GM23248 (cell line): ENCODE data around the gene PANK4. TPM values are rescaled to one million over a fixed set of nuclear protein-coding genes. Genes with fewer than 3 reads are reported as not detected.

Experiments
- DNase-seq: peaks from one replicate; pipeline ENCODE4 v3.0.0-alpha.2; 2015
- H2AFZ ChIP-seq: fragments of 200-600 bp; sonication (generic); 2 replicates; pipeline ENCODE4 v1.6.1; 2016; ENCODE audit warnings: antibody characterized with exemption
- H3F3A ChIP-seq: fragments of 200-600 bp; sonication (generic); 2 replicates; pipeline ENCODE4 v1.6.1; 2016; ENCODE audit warnings: mild to moderate bottlenecking, antibody characterized with exemption, mixed run types; ENCODE audit not compliant: insufficient read depth
- H3K27ac ChIP-seq: fragments of 200-600 bp; sonication (generic); 2 replicates; pipeline ENCODE4 v1.5.1; 2016; ENCODE audit warnings: mild to moderate bottlenecking
- H3K27me3 ChIP-seq: fragments of 200-600 bp; sonication (generic); replicated peaks from 2 replicates; pipeline ENCODE4 v1.6.1; 2016; ENCODE audit warnings: mild to moderate bottlenecking; ENCODE audit not compliant: insufficient read depth
- H3K36me3 ChIP-seq: fragments of 200-600 bp; sonication (generic); 2 replicates; pipeline ENCODE4 v1.6.1; 2016; ENCODE audit warnings: low read depth, mild to moderate bottlenecking
- H3K4me1 ChIP-seq: fragments of 200-600 bp; sonication (generic); 2 replicates; pipeline ENCODE4 v1.6.1; 2016; ENCODE audit warnings: mild to moderate bottlenecking; ENCODE audit not compliant: insufficient read depth
- H3K4me2 ChIP-seq: fragments of 200-600 bp; sonication (generic); one replicate; pipeline ENCODE4 v1.6.1; 2016; ENCODE audit warnings: mild to moderate bottlenecking; ENCODE audit not compliant: unreplicated experiment
- H3K4me3 ChIP-seq: fragments of 200-600 bp; sonication (generic); 2 replicates; pipeline ENCODE4 v1.5.1; 2016; ENCODE audit warnings: mild to moderate bottlenecking
- H3K79me2 ChIP-seq: fragments of 200-600 bp; sonication (generic); 2 replicates; pipeline ENCODE4 v1.6.1; 2016; ENCODE audit warnings: mild to moderate bottlenecking; ENCODE audit not compliant: insufficient read depth
- H3K9ac ChIP-seq: fragments of 200-600 bp; sonication (generic); 2 replicates; pipeline ENCODE4 v1.6.1; 2016; ENCODE audit warnings: mild to moderate bottlenecking
- H3K9me2 ChIP-seq: fragments of 200-600 bp; sonication (generic); 2 replicates; pipeline ENCODE4 v1.6.1; 2016; ENCODE audit warnings: mixed run types, mild to moderate bottlenecking, moderate library complexity; ENCODE audit not compliant: insufficient read depth
- H3K9me3 ChIP-seq: fragments of 200-600 bp; sonication (generic); one replicate; pipeline ENCODE4 v1.6.1; 2017; ENCODE audit warnings: low read depth
- H4K20me1 ChIP-seq: fragments of 200-600 bp; sonication (generic); 2 replicates; pipeline ENCODE4 v1.6.0; 2016; ENCODE audit not compliant: insufficient read depth
- EZH2 ChIP-seq: fragments of 200-600 bp; sonication (generic); IDR thresholded peaks from 2 replicates; pipeline ENCODE4 v1.6.1; 2018; ENCODE audit warnings: antibody characterized with exemption, mild to moderate bottlenecking; ENCODE audit not compliant: insufficient read depth, poor library complexity, severe bottlenecking
- EZH2phosphoT487 ChIP-seq: fragments of 200-600 bp; sonication (generic); IDR thresholded peaks from 2 replicates; pipeline ENCODE4 v1.6.1; 2018; ENCODE audit warnings: antibody characterized with exemption, moderate library complexity, mild to moderate bottlenecking, low read depth; ENCODE audit not compliant: insufficient read depth
- WGBS, 2 experiments: methylation state at CpG; one replicate each; pipeline ENCODE4 v1.1.6; 2015 to 2017; ENCODE audit warnings: low lambda C conversion rate in 2 of 2, low coverage in 1 of 2; ENCODE audit errors: missing lambda C conversion rate in 2 of 2; 5-methylcytosine and 5-hydroxymethylcytosine counted together
- in situ Hi-C: fragments of 300-500 bp; cut with MboI; formaldehyde crosslinking; loops from 2 replicates; pipeline ENCODE4 v1.15.0; 2020
- polyA plus RNA-seq: library from polyadenylated mRNA; unstranded; fragments of >200 nt; fragmentation: Nextera tagmentation; extraction: Ambion mirVana; gene quantifications from 2 replicates; pipeline ENCODE4 v1.2.1, GENCODE V29; 2016
- total RNA-seq: library from RNA; depleted of rRNA; stranded (reverse); fragments of >200 nt; shearing (Covaris generic); gene quantifications from 2 replicates; pipeline ENCODE4 v1.2.3, GENCODE V29; 2014

The PANK4 gene
- total and polyA plus RNA-seq, 2 experiments from 2014 or later: 15.5 to 29.7 TPM

- 29 to 33% methylated on average over 18 to 24 of the region's 24 CpGs for WGBS, 2 experiments
- Histone ChIP-seq H3K9ac (no peak overlapping the region), H3K27me3 (peaks cover 7% of the 10 kb centered on the region; the same call in 1 of the 2 replicates), H3K27ac (no peak overlapping the region), H4K20me1 (no peaks in the 10 kb centered on the region), H3K9me3 (no peaks in the 10 kb centered on the region), H3K9me2 (no peaks in the 10 kb centered on the region), H3K4me3 (no peak overlapping the region), H2AFZ (no peak overlapping the region), H3F3A (no peaks in the 10 kb centered on the region), H3K79me2 (no peaks in the 10 kb centered on the region), H3K4me1 (no peaks in the 10 kb centered on the region), H3K36me3 (no peaks in the 10 kb centered on the region), H3K4me2 (no peak overlapping the region)
- no peak for DNase-seq
- no peak for TF ChIP-seq EZH2
- no peak for TF ChIP-seq EZH2phosphoT487
- in situ Hi-C loops: no loop called here
Measured at GRCh38 chr1:2493691-2494322, 32.6 kb downstream of the PANK4 start.

GRCh38 chr1:2493218-2493617 lies 33.2 kb downstream of the PANK4 start:
- H3K36me3 ChIP-seq: no peaks in the 10 kb centered on the region
- in situ Hi-C loops: no loop called here
- no peak overlapping the region for H3K4me2 ChIP-seq
- 9 to 10% methylated on average over 19 of the region's 19 CpGs for WGBS, 2 experiments
- peaks cover 7% of the 10 kb centered on the region; the same call in 1 of the 2 replicates for H3K27me3 ChIP-seq
- no peak overlapping the region for H3K4me3 ChIP-seq
- no peak overlapping the region for H3K27ac ChIP-seq
- TF ChIP-seq EZH2: no peak
- no peaks in the 10 kb centered on the region for H3K9me3 ChIP-seq
- no peaks in the 10 kb centered on the region for H4K20me1 ChIP-seq
- no peaks in the 10 kb centered on the region for H3K79me2 ChIP-seq
- no peak for DNase-seq
- H3K4me1 ChIP-seq: no peaks in the 10 kb centered on the region
- H3K9ac ChIP-seq: no peak overlapping the region
- no peaks in the 10 kb centered on the region for H3K9me2 ChIP-seq
- H3F3A ChIP-seq: no peaks in the 10 kb centered on the region
- no peak overlapping the region for H2AFZ ChIP-seq

- no peak overlapping the region for H3K9ac ChIP-seq
- no peaks in the 10 kb centered on the region for H3K9me3 ChIP-seq
- no peak overlapping the region for H3K27ac ChIP-seq
- no peaks in the 10 kb centered on the region for H3F3A ChIP-seq
- no peak overlapping the region for H2AFZ ChIP-seq
- H3K79me2 ChIP-seq: no peaks in the 10 kb centered on the region
- no peaks in the 10 kb centered on the region for H3K4me1 ChIP-seq
- in situ Hi-C loops: no loop called here
- TF ChIP-seq EZH2 (no peak), EZH2phosphoT487 (no peak)
- H3K4me3 ChIP-seq: no peak overlapping the region
- H3K4me2 ChIP-seq: no peak overlapping the region
- H3K36me3 ChIP-seq: no peaks in the 10 kb centered on the region
- 26 to 30% methylated on average over 13 of the region's 13 CpGs for WGBS, 2 experiments
- H3K27me3 ChIP-seq: peaks cover 7% of the 10 kb centered on the region; the same call in 1 of the 2 replicates
- DNase-seq: no peak
- H3K9me2 ChIP-seq: no peaks in the 10 kb centered on the region
- H4K20me1 ChIP-seq: no peaks in the 10 kb centered on the region
Measured at GRCh38 chr1:2492091-2492490, 34.3 kb downstream of the PANK4 start.

GRCh38 chr1:2489615-2490014 lies 36.8 kb downstream of the PANK4 start:
- Histone ChIP-seq H3K4me3 (no peak overlapping the region), H3K27ac (no peak overlapping the region), H3K36me3 (no peaks in the 10 kb centered on the region), H3K27me3 (peaks cover 7% of the 10 kb centered on the region; the same call in 1 of the 2 replicates), H3K9me3 (no peaks in the 10 kb centered on the region), H2AFZ (no peak overlapping the region), H3K9ac (no peak overlapping the region), H3K79me2 (no peaks in the 10 kb centered on the region), H3K9me2 (no peaks in the 10 kb centered on the region), H3K4me1 (no peaks in the 10 kb centered on the region), H3F3A (no peaks in the 10 kb centered on the region), H3K4me2 (no peak overlapping the region), H4K20me1 (no peaks in the 10 kb centered on the region)
- WGBS, 2 experiments: 70 to 75% methylated on average over 11 to 14 of the region's 14 CpGs
- TF ChIP-seq EZH2: no peak
- TF ChIP-seq EZH2phosphoT487: no peak
- in situ Hi-C loops: no loop called here
- DNase-seq: no peak

GRCh38 chr1:2488688-2489087 lies 37.7 kb downstream of the PANK4 start:
- Histone ChIP-seq H2AFZ (no peak overlapping the region), H3K4me2 (no peak overlapping the region), H3K9ac (no peak overlapping the region), H3K27me3 (peaks cover 7% of the 10 kb centered on the region; the same call in 1 of the 2 replicates), H3K27ac (no peak overlapping the region), H3F3A (no peaks in the 10 kb centered on the region), H3K36me3 (no peaks in the 10 kb centered on the region), H3K4me3 (no peak overlapping the region), H3K4me1 (no peaks in the 10 kb centered on the region), H3K9me3 (no peaks in the 10 kb centered on the region), H3K79me2 (no peaks in the 10 kb centered on the region), H4K20me1 (no peaks in the 10 kb centered on the region), H3K9me2 (no peaks in the 10 kb centered on the region)
- no peak for DNase-seq
- WGBS, 2 experiments: 35 to 49% methylated on average over 2 of the region's 2 CpGs
- no peak for TF ChIP-seq EZH2phosphoT487
- TF ChIP-seq EZH2: no peak
- in situ Hi-C loops: no loop called here
